ENCODE results near the gene PRUNE1.

Gene PRUNE1

GRCh38 chr1:150997126-150997872 lies 10.9 kb upstream of the PRUNE1 start:
- TF ChIP-seq ZC3H10 (CRISPR knock-in tag; IDR thresholded peaks at IDR 0.05) (no peak), BACH2 (CRISPR knock-in tag; IDR thresholded peaks at IDR 0.05; ENCODE audit: borderline replicate concordance) (no peak), TSHZ2 (CRISPR knock-in tag; IDR thresholded peaks at IDR 0.05) (no peak), ZFP3 (CRISPR knock-in tag; IDR thresholded peaks at IDR 0.05) (no peak), TOX (CRISPR knock-in tag; IDR thresholded peaks at IDR 0.05; ENCODE audit: borderline replicate concordance) (no peak), ZFP30 (CRISPR knock-in tag; IDR thresholded peaks at IDR 0.05) (no peak), ESRRG (CRISPR knock-in tag; IDR thresholded peaks at IDR 0.05) (no peak), ZNF565 (CRISPR knock-in tag; conservative IDR thresholded peaks at IDR 0.05; ENCODE audit: low read depth) (no peak), OSR1 (CRISPR knock-in tag; IDR thresholded peaks at IDR 0.05) (no peak), PATZ1 (CRISPR knock-in tag; IDR thresholded peaks at IDR 0.05; ENCODE audit: borderline replicate concordance) (no peak), ARNTL (CRISPR knock-in tag; IDR thresholded peaks at IDR 0.05; ENCODE audit: borderline replicate concordance, low read depth) (no peak), CREB5 (CRISPR knock-in tag; IDR thresholded peaks at IDR 0.05; ENCODE audit: low read depth) (no peak)
- ATAC-seq = no peak

GRCh38 chr1:150997949-150998348 lies 10.3 kb upstream of the PRUNE1 start:
- TF ChIP-seq CREB5 (CRISPR knock-in tag; IDR thresholded peaks at IDR 0.05; ENCODE audit: low read depth) = no peak
- no peak for TF ChIP-seq ZNF8 (CRISPR knock-in tag; IDR thresholded peaks at IDR 0.05)
- no peak for TF ChIP-seq ZC3H10 (CRISPR knock-in tag; IDR thresholded peaks at IDR 0.05)
- no peak for TF ChIP-seq BACH2 (CRISPR knock-in tag; IDR thresholded peaks at IDR 0.05; ENCODE audit: borderline replicate concordance)
- TF ChIP-seq CSDC2 (CRISPR knock-in tag; IDR thresholded peaks at IDR 0.05) = no peak
- TF ChIP-seq PPARA (CRISPR knock-in tag; IDR thresholded peaks at IDR 0.05; ENCODE audit: borderline replicate concordance) = no peak
- no peak for TF ChIP-seq ZFP3 (CRISPR knock-in tag; IDR thresholded peaks at IDR 0.05)
- no peak for TF ChIP-seq GLIS3 (CRISPR knock-in tag; IDR thresholded peaks at IDR 0.05)
- no peak for TF ChIP-seq OSR1 (CRISPR knock-in tag; IDR thresholded peaks at IDR 0.05)
- TF ChIP-seq SNAI2 (CRISPR knock-in tag; IDR thresholded peaks at IDR 0.05) = no peak
- no peak for TF ChIP-seq TSHZ2 (CRISPR knock-in tag; IDR thresholded peaks at IDR 0.05)
- no peak for ATAC-seq

- TF ChIP-seq OSR1 (CRISPR knock-in tag; IDR thresholded peaks at IDR 0.05) (no peak), PPARA (CRISPR knock-in tag; IDR thresholded peaks at IDR 0.05; ENCODE audit: borderline replicate concordance) (no peak), RARB (CRISPR knock-in tag; IDR thresholded peaks at IDR 0.05) (no peak), CREB5 (CRISPR knock-in tag; IDR thresholded peaks at IDR 0.05; ENCODE audit: low read depth) (no peak), TOX (CRISPR knock-in tag; IDR thresholded peaks at IDR 0.05; ENCODE audit: borderline replicate concordance) (no peak), ZFP30 (CRISPR knock-in tag; IDR thresholded peaks at IDR 0.05) (no peak), ARNTL (CRISPR knock-in tag; IDR thresholded peaks at IDR 0.05; ENCODE audit: borderline replicate concordance, low read depth) (no peak), PATZ1 (CRISPR knock-in tag; IDR thresholded peaks at IDR 0.05; ENCODE audit: borderline replicate concordance) (no peak), ESRRG (CRISPR knock-in tag; IDR thresholded peaks at IDR 0.05) (no peak), CSDC2 (CRISPR knock-in tag; IDR thresholded peaks at IDR 0.05) (no peak), ZFP3 (CRISPR knock-in tag; IDR thresholded peaks at IDR 0.05) (no peak)
- ATAC-seq = peak; percentile 26; the same call in 2 of the 3 replicates
Observed at GRCh38 chr1:150999051-150999674, 9.1 kb upstream of the PRUNE1 start.

Measured in SK-N-SH treated with all-trans-retinoic acid at 6 μM for 48 hours (cell line).